GM19238 (cell line): ENCODE results near the gene SLC2A13.
"Not testable (repeated sequence)": the region's sequence is repeated elsewhere in the genome, so short reads cannot be mapped to it uniquely, and the experiment has no call there.

Experiments
- DNase-seq: peaks from one replicate; pipeline ENCODE4 v3.0.0; 2011; ENCODE audit warnings: low spot score; ENCODE audit not compliant: insufficient read length

SLC2A13 gene

DNA sequence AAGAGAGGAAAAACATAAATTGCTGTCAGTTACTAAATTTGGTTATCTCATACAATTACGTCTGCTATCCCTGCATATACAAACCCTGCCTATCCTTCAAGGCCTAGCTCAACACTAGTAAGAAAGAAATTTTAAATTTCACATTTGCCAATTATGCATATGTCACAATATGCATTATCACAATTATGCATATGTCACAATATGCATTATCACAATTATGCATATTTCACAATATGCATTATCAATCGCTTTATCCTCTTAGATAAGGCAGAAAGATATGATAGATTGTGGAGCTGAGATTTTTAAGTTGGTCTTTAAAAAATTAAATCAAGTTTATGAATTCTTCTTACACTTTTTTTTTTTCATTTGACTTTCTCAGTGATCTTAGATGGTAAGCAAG, 291.3 kb downstream of the SLC2A13 start:
- no peak for DNase-seq

GRCh38 chr12:39813776-39814175, 292.1 kb downstream of the SLC2A13 start:
- DNase-seq: no peak

DNA sequence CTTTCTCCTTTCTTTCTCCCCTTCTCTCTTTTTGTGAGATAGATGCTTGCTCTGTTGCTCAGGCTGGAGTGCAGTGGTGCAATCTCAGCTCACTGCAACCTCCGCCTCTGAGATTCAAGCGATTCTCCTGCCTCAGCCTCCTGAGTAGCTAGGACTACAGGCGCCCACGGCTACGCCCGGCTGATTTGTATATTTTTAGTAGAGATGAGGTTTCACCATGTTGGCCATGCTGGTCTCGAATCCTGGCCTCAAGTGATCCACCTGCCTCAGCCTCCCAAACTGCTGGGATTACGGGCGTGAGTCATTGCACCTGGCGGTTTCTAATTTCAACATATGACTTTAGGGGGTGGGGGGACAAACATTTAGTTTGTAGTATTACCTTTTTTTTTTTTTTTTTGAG, 293.4 kb downstream of the SLC2A13 start:
- not testable (repeated sequence) for DNase-seq

DNA sequence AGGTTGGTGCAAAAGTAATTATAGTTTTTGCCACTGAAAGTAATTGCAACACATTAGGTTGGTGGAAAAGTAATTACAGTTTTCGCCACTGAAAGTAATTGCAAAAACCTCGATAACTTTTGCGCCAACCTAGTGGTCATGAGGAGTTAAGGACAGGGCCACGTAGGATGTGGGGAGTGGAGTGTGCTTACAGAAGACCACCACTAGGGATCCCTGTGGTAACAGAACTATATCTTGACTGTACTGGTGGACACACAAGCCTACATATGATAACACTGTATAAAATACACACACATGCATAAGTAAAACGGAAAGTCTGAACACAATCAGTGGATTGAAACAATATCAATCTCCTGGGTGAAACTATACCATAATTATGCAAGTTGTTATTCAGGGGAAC, 298.8 kb downstream of the SLC2A13 start:
- no peak for DNase-seq

DNA sequence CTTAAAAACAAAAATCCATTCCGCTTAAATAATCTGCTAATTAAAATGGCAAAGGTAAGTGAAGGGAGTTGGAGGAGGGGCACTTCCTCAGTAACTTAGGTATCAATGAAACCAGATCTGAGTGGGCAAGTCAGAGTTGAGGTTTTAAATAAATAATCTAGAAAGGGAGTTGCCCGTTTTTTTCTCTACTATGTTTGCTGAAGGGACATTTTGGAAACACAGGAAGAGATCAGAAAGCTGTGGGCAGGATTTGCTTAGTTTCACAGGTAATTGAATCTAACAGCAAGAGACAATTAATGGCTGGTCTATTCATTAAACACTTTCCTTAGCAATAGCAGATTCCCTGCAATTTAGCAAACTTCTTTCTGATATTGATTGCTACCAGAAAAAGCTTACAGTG, 300.2 kb downstream of the SLC2A13 start:
- no peak for DNase-seq

DNA sequence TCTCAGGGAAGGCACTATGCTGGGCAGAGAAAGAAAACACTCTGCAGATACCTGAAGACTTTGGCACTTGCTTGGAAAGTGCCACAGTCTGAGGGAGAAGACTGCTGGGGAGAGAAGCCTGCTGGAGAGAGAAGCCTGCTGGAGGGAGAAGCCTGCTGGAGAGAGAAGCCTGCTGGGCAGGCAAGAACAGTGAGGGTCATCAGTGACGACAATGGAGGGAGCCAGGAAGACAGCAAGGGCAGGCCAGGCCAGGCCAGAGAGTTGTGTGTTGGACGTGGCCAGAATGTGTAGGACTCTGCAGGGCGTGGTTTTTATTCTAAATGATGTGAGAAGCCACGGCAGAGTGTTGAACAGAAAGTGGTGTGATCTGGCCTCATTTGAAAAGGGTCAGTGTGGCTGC, 301.0 kb downstream of the SLC2A13 start:
- no peak for DNase-seq

DNA sequence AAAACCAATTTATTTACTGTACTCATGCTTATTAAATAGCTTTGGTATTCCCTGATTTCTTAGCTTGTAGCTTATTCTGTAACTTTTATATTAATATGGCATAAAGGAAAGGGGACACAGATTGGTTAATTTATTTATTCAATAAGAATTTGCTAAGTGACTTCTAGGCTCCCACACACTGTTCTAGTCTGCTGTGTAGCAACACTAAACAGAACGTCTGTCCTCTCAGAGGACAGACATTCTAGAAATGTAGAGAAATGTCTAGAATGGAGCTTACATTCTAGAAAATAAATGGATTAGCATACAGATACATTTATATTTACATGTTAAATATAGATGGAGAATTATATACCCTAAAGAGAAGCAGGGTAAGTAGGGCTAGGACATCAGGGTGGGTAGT, 301.4 kb downstream of the SLC2A13 start:
- DNase-seq: no peak

- DNase-seq: no peak
These were observed 302.7 kb downstream of the SLC2A13 start for GRCh38 chr12:39803151-39803550.

DNA sequence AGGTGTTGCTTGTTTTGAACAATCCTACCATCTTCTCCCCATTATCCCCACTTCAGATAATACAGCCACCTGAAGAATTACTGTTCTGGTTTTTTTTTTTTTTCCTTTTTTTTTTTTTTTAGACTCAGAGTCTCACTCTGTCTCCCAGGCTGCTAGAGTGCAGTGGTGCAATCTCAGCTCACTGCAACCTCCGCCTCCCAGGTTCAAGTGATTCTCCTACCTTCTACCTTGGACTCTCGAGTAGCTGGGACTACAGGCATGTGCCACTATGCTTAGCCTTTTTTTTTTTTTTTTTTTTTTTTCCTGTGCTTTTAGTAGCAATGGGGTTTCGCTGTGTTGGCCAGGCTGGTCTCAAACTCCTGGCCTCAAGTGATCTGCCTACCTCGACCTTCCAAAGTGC, 306.9 kb downstream of the SLC2A13 start:
- no peak for DNase-seq

- DNase-seq: no peak
These were observed 307.5 kb downstream of the SLC2A13 start for GRCh38 chr12:39798429-39798828.

DNA sequence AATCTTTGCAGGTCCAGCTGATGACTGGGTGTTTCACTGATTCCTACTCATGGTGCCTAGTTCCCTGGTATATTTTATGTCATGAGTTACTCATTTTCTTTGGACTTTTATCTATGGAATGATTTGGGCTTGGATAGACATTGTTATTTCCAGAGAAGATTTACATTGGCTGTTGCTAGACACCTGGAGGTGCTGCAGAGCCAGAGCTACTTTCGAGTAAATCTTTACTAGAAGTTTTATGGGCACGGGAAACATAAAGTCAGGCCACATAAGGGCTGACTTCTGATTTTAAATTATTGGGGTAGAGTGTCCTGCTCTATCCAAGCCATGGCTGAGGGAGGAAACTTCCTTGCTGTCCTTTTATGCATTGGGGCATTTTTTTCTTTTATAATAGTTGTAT, 310.4 kb downstream of the SLC2A13 start:
- no peak for DNase-seq

- no peak for DNase-seq
These were observed 312.9 kb downstream of the SLC2A13 start for GRCh38 chr12:39792938-39793337.

- DNase-seq: no peak
These were observed 317.6 kb downstream of the SLC2A13 start for GRCh38 chr12:39788239-39788638.

- DNase-seq: not testable (repeated sequence)
These were observed 320.1 kb downstream of the SLC2A13 start for GRCh38 chr12:39785814-39786213.

DNA sequence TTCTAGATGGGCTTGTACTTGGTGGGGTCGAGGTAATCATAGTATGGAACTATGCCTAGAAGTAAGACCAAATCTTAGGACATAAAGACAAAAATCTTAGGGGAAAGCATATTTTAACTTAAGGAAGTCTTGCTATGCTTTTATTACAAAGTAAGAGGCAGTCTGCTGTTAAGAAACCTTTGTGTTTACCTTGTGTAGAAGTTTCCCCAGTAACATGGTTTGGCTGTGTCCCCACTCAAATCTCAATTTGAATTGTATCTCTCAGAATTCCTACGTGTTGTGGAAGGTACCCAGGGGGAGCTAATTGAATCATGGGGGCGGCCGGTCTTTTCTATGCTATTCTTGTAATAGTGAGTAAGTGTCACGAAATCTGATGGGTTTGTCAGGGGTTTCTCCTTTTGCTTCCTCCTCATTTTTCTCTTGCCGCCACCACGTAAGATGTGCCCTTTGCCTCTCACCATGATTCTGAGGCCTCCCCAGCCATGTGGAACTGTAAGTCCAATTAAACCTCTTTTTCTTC, 323.8 kb downstream of the SLC2A13 start:
- DNase-seq: no peak

- DNase-seq: no peak
These were observed 324.9 kb downstream of the SLC2A13 start for GRCh38 chr12:39780913-39781446.

DNA sequence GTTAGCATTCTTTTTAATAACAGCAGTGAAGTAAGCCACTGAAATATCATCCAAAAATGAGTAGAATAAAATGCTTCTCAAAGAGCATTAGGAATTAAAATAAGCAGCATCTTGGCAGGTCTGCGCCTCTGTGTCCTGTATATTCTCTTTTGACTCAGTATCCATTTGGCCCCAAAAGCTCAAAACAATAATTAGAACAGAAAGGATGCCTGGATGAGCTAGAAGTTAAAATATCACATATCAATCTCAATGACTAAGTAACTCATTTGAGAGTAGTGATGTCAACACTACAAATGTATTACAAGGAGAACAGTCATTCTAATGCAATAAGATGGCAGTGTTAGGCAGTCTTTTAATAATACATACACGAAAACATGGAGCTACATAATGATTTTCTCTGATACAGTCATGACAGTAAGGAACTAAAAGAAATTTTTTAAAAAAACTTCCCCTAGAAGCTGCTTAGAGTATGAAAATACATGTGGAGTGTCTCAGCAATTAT, 325.4 kb downstream of the SLC2A13 start:
- no peak for DNase-seq

GRCh38 chr12:39779768-39780340, 326.0 kb downstream of the SLC2A13 start:
- no peak for DNase-seq

DNA sequence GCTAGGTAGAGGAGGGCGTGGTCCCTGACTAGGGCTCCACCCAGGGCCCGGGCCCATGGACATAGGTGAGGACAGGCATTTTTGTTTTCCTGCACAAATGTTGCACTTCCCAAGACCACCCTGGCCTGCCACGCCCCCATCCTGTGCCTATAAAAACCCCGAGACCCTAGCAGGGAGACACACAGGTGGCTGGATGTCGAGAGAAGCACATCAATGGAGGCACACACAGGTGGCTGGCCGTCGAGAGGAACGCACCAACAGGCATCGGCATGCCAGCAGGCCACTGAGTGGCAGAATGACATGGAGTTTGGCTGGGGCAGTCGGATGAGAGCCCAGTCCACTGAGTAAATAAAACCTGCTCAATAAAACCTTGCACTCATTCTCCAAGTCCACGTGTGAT, 328.4 kb downstream of the SLC2A13 start:
- no peak for DNase-seq

- DNase-seq: no peak
These were observed 332.6 kb downstream of the SLC2A13 start for GRCh38 chr12:39773266-39773665.

DNA sequence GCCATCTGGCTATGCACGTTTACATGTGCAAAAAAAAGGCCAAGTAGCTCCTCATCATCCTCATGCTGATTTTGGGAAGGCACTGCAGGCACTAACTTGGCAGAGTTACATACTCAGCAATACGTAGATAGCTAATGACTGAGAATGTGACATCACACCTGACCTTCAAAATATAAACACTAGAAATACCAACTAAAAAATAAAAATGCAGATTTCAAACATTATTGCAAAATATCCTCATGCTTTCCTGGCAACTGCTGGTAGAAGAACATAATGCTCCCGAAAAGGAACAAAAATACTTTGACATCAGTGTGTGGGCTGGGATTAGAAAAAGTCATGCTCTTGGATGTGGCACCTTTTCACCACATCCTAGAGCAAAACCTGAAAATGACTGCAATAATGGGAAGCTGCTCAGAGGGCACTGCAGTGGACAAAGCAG, 333.0 kb downstream of the SLC2A13 start:
- no peak for DNase-seq

- DNase-seq: no peak
These were observed 334.4 kb downstream of the SLC2A13 start for GRCh38 chr12:39771456-39771855.

- DNase-seq: peak; percentile 17
These were observed 340.8 kb downstream of the SLC2A13 start for GRCh38 chr12:39764944-39765560.
